Measurements from ENCODE around the gene SLMAP. TPM values are rescaled to one million over a fixed set of nuclear protein-coding genes. Genes with fewer than 3 reads are reported as not detected.

SLMAP gene
- polyA plus RNA-seq, 1 of the 3 experiments (the other 2 are of a cell fraction): 10.5 TPM

GRCh38 chr3:57893156-57893555, 137.0 kb downstream of the SLMAP start:
- Histone ChIP-seq H4K20me1 (ENCODE audit: insufficient read depth) (no peaks in the 10 kb centered on the region), H3K4me1 (ENCODE audit: control insufficient read depth in 1 of 2, insufficient read depth in 2 of 2, low read depth in 1 of 2, low read length in 1 of 2) (no peaks in the 10 kb centered on the region), H3K9me3 (no peaks in the 10 kb centered on the region), H3F3A (replicated peaks; ENCODE audit: insufficient read depth) (peaks cover 8% of the 10 kb centered on the region), H3K27me3 (ENCODE audit: insufficient read depth) (no peaks in the 10 kb centered on the region), H3K79me2 (ENCODE audit: insufficient read depth) (no peaks in the 10 kb centered on the region), H2AFZ (ENCODE audit: low read depth) (no peak overlapping the region), H3K4me2 (no peak overlapping the region), H3K36me3 (replicated peaks in 1 of 2; ENCODE audit: control insufficient read depth in 1 of 2, insufficient read depth in 2 of 2, low read length in 1 of 2) (peaks cover 7 to 27% of the 10 kb centered on the region in 2 experiments), H3K9ac (no peak overlapping the region), H3K4me3 (ENCODE audit: low read depth in 2 of 2, low read length in 1 of 2) (no peak overlapping the region), H3K27ac (ENCODE audit: low read depth in 2 of 2, low read length in 1 of 2) (no peak overlapping the region), H3K9me2 (no peaks in the 10 kb centered on the region)
- TF ChIP-seq SMC3 (IDR thresholded peaks at IDR 0.05; ENCODE audit: low read depth, low read length) (no peak), FOSL2 (IDR thresholded peaks at IDR 0.05; ENCODE audit: borderline replicate concordance, low read depth) (no peak), FOXJ3 (CRISPR knock-in tag; IDR thresholded peaks at IDR 0.05) (no peak), ZBTB33 (IDR thresholded peaks at IDR 0.05; ENCODE audit: borderline replicate concordance, low read depth) (no peak), GABPA (IDR thresholded peaks at IDR 0.05; ENCODE audit: low read depth) (no peak), CHD2 (IDR thresholded peaks at IDR 0.05; ENCODE audit: low read length, partially characterized antibody) (no peak), RFX5 (IDR thresholded peaks at IDR 0.05; ENCODE audit: low read length) (no peak), FOXM1 (IDR thresholded peaks at IDR 0.05; ENCODE audit: low read depth) (no peak), GATA2 (CRISPR knock-in tag; IDR thresholded peaks at IDR 0.05) (no peak), RCOR1 (IDR thresholded peaks at IDR 0.05; ENCODE audit: low read length) (no peak), RXRA (IDR thresholded peaks at IDR 0.05; ENCODE audit: borderline replicate concordance, low read depth) (no peak), CTCF (IDR thresholded peaks at IDR 0.05) (no peak), USF1 (IDR thresholded peaks at IDR 0.05; ENCODE audit: borderline replicate concordance, low read depth) (no peak), EP300 (IDR thresholded peaks at IDR 0.05; ENCODE audit: borderline replicate concordance in 1 of 2, low read depth in 1 of 2, low read length in 1 of 2) (no peak)
- TF ChIP-seq, protein P1, sequence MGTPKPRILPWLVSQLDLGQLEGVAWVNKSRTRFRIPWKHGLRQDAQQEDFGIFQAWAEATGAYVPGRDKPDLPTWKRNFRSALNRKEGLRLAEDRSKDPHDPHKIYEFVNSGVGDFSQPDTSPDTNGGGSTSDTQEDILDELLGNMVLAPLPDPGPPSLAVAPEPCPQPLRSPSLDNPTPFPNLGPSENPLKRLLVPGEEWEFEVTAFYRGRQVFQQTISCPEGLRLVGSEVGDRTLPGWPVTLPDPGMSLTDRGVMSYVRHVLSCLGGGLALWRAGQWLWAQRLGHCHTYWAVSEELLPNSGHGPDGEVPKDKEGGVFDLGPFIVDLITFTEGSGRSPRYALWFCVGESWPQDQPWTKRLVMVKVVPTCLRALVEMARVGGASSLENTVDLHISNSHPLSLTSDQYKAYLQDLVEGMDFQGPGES (IDR thresholded peaks at IDR 0.05; ENCODE audit: low read depth, low read length): no peak
- TF ChIP-seq, protein P2, sequence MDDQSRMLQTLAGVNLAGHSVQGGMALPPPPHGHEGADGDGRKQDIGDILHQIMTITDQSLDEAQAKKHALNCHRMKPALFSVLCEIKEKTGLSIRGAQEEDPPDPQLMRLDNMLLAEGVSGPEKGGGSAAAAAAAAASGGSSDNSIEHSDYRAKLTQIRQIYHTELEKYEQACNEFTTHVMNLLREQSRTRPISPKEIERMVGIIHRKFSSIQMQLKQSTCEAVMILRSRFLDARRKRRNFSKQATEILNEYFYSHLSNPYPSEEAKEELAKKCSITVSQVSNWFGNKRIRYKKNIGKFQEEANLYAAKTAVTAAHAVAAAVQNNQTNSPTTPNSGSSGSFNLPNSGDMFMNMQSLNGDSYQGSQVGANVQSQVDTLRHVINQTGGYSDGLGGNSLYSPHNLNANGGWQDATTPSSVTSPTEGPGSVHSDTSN (IDR thresholded peaks at IDR 0.05): no peak
- WGBS (ENCODE audit: low lambda C conversion rate): 100% methylated on average over 1 of the region's 1 CpG
- POLR2A ChIA-PET: no interaction called here
- DNase-seq: no peak
- CTCF ChIA-PET: no interaction called here

Data from SK-N-SH (cell line).